ENCODE data around the gene SEPTIN10.
A peak's percentile ranks its signal among the peaks of the same experiment; 100 is the strongest.
"Not testable (repeated sequence)": the region's sequence is repeated elsewhere in the genome, so short reads cannot be mapped to it uniquely, and the experiment has no call there.

SEPTIN10 gene

DNA sequence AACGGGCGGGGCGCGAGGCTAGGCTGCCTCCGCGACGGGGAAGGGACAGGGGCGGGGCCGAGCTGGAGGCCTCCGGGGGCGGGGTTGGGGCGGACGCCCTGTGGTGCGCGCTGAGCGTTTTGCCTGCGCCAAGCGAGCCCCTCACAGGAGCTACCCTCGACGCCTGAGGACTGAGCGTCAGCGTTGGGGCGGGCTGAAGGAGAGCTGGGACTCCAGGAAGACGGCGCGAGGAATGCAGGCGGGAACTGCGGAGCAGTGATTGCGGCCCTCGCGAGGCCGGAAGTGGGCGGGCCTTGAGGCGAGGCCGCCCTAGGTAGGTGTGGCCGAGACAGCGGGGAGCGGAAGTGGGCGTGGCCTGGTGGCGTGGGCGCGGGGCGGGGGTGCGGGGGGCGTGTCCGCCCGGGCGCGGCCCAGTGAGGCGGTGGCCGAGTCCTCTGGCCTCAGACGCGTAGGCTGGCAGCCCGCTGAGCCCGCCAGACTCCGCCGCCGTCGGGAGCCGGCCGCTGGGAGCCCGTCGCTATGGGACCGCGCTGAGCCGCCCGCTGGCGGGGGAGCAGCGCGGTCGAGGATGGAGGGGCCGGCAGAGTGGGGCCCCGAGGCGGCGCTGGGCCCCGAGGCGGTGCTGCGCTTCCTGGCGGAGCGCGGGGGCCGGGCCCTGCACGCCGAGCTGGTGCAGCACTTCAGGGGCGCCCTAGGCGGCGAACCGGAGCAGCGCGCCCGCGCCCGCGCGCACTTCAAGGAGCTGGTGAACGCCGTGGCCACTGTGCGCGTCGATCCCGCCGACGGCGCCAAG is at the start of gene SEPTIN10, which contains the start of gene SOWAHC:
Gene SEPTIN10, minus strand, starts transcription at position 45 of the 793 bp plus-strand sequence. CDS start 139 bp downstream, outside the sequence.
Gene SOWAHC, plus strand, starts transcription at position 443 of the 793 bp plus-strand sequence. Its CDS starts 126 bp downstream, at position 569.
- peak; percentile 49 for DNase-seq (ENCODE audit: low read depth)

DNA sequence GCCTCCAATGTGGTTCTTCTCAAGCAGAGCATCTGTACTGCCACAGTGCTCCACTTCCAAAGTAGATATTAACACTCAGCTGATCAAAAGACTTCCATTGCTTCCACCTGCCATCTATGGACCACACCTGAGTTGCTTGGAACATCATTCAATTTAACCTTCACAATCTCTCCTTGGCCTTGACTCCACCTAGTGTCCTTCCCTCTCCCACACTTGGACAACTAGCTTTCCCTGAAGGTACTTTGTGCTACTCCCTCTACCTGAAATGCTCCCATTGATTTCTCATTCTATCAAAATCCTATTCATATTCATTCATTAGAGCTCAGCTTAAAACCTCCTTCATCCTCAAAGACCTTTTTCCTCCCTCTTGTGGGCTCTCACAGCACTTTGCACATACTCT is 49.1 kb upstream of the SEPTIN10 start:
- no peak for DNase-seq (ENCODE audit: low read depth)

DNA sequence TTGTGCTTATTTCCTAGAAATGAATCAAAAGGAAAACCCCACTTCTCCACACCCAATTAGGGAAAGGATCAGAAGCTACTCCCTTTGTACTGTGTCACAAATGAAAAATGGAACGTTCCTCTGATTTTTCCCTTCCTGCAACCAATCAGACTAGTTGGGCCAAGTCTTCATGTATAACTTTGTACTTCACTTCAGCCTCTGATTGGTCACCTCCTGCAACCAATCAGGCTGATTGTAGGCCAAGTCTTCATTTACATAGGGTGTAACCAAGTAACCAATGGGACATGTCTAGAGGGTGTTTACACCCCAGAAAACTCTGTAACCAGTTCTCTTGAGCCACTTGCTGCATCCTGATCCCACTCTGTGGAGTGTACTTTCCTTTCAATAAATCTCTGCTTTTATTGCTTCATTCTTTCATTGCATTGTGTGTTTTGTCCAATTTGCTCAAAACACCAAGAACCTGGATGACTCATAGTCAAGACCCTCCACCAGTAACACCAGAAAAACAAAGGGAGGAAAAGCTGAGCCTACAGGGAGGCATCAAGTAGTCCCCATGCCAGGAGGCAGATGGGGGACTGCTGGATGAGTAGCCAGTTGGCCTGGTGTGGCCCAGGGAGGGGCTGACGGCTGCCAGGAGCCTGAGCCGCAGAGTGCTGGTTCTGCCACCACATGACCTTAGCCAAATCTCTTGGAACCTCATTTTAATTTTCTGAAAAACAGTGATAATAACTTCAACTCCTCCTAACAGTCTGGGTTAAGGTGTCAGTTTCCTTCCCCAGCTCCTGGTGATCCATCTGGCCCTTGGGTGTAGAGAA is 46.5 kb upstream of the SEPTIN10 start:
- DNase-seq (ENCODE audit: low read depth), result no peak

DNA sequence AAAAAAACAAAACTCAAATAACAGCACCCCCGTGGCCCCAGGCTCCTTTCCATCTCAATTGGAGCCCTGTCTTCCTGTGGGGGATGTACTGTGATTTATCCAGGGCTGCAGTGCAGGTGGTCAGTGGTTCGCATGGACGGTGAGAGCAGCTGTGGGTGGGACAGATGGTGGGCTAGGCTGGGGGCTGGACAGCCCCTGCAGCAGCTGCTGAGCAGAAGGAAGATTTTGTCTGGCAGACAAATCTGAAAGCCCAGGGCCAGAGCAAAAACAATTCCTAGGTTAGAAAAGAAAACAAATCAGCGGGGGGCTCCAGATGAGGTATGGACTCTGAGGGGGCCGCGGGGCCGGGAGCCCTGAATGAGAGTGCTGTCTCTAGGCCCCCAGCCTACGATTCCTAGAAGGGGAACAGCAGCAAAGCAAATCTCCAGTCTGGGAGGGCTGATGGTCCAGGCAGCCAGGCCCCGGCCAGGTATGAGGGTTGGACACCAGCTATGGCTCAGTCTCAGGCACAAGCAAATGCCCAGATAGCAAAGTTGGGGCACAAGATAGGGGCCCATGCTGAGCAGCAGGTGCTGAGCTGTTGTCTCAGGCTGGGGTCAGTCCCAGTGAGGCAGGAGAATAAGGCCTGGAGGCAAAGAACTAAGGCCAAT is 45.8 kb upstream of the SEPTIN10 start:
- DNase-seq (ENCODE audit: low read depth), result no peak

DNA sequence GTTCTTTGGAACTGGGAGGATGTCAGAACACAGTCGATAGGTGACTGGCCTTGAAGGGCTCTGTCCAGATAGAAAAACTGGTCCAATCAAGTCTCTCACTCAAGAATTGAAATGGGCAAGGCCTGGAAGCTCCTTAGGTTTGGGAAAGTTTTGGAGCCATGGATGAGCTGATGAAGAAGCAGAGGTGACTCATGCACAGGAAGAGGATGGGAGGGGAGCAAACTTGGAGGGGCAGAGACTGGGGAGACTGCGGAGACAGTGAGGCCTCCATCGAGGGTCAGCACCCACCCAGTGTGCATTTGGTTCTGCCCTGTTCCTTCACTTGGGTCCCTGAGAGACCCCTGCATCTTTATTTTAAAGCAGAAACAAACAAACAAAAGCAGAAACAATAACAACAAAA is 41.5 kb upstream of the SEPTIN10 start:
- DNase-seq (ENCODE audit: low read depth), result no peak

DNA sequence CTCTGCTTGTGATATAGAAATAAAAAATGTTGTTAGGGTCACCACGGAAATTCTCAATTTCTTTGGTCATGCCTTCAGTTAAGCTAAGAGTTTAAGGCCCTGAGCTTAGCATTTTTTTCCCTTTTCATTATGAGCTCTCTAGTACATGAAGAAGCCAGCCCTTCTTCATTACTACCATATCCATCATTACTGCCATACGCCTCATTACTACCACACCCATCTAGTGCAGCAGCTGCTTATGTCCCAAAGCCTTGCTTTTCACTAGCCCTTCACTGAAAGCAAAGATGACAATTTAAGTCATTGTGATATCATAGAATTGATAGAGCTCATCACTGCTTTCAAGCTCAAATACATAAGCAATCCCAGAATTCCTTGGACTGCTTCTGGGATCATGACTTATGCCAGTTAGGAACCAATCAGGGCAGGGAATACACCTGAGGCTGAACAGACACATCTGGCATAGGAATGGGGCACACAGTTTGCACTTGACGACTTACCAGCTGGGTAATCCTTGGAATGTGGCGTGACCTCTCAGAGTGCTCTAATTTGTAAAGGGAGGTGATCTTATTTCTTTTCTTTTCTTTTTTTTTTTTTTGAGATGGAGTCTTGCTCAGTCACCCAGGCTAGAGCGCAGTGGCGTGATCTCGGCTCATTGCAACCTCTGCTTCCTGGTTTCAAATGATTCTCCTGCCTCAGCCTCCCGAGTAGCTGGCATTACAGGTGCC is 40.7 kb upstream of the SEPTIN10 start:
- DNase-seq (ENCODE audit: low read depth), result no peak

DNA sequence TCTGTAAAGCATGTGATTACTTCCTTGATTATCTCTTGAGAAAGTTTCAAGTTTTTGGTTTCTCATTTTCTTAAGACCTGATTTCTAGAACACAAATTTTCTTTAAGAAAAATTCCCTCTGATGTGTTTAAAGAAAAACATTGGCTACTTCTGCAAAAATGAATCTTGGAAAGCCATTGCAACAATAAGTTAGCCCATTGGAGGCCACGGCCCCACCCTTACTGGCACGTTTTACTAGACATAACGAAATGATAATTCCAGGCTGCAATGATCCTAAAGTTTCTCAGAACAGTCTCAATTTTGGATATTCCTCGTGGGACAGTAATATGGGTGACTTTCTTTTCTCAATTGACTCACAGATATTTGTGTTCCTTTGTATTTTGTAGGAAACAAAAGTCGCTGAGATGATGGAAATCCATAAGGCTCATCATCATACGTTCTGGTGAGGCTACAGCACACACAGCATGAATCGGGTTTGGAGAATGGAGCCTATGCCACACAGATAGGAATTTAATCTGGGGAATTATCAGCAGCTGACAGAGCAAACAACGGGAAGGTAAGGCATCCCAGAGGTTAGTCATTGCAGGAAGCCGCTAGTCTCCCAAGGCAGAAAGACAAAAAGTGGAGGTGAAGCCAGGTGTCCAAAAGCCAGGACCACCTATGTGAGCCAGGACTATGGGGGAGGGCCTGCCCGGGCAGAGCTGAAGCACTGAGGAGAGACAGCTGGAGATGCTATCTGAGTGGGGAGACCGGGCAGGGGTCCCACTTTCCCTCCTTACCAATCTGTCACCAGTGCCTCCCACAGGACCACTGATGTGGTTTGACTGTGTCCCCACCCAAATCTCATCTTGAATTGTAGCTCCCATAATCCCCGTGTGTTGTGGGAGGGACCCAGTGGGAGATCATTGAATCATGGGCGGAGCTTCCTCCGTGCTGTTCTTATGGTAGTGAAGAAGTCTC is 36.2 kb upstream of the SEPTIN10 start:
- DNase-seq (ENCODE audit: low read depth), result no peak

DNA sequence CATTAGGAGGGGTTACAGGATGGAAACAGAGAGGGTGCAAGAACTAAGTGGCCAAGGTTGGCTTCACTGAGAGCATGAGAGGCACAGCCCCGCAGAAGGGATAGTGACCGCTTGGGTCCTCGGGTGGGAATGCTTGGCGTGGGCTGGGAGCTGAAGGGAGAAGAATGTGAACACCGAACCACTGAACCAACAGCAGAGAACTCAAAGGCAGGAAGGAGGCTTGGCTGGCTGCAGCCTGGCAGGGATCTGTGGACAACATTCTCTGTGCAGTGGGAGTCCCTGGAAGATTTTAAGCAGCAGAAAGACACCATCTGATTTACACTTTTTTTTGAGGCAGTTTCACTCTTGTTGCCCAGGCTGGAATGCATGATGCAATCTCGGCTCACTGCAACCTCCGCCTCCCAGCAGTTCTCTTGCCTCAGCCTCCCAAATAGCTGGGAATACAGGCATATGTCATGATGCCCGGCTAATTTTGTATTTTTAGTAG is 34.3 kb upstream of the SEPTIN10 start:
- no peak for DNase-seq (ENCODE audit: low read depth)

DNA sequence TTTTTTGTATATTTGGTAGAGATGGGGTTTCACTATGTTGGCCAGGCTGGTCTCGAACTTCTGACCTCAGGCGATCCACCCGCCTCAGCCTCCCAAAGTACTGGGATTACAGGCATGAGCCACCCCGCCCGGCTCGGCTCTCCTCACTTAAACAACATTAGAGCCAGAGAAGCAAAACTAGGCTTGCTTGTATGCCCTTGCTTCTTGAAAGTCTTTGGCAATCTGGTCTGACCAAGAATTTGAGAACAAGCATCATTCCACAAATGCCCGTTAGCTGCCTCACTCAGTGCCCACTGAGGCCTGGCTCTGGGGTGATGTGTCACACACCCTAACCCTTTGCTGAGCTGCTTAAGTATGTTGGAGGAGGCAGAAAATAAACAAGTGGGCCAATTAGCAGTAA is 33.9 kb upstream of the SEPTIN10 start:
- DNase-seq (ENCODE audit: low read depth), result no peak

DNA sequence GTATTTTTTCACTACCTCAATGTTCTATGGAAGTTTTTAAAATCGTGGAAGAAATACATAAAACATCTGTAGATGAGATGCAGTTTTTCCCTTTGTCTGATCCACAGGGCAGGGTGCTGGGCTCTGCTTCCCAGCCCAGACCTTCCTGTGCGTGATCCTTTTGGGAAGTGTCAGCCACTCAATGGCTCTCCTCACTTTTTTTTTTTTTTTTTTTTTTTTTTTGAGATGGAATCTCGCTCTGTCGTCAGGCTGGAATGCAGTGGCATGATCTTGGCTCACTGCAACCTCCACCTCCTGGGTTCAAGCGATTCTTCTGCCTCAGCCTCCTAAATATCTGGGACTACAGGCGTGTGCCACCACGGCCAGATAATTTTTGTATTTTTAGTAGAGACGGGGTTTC is 33.2 kb upstream of the SEPTIN10 start:
- no peak for DNase-seq (ENCODE audit: low read depth)

DNA sequence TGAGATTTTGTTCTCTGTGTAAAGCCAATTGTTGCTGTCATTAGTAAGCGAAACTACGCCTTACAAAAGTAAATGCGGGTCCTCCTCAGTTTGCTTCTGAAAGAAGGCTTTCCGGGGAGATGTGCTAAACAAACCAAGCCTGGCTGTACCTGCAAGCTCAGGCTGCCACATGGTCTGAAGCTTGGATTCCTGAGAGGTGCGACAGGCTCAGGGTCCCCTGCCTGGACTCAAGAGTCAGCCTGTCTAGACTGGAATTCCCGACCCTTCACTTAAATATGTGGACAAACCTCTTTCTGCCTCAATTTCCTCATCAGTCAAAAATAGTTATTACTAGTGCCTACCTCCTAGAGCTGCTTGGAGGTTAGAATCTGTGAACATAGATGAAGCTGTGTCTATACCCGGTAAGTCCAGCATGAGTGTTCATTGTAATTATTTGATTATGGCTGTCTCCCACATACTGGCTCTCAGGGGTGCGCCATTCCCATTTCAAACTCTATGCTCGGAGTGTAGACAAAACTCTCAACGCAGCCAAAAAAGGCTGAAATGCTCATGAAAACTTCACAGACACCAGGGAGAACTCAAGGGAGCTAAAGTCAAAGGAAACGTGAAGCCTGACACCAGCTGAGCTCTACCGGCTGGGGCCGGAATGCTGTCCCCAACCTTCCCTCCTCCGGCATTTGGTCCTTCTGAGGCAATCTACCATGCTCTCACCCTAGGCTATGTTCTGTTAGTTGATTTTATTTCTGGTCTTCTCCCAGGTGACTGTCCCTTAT is 31.8 kb upstream of the SEPTIN10 start:
- no peak for DNase-seq (ENCODE audit: low read depth)

DNA sequence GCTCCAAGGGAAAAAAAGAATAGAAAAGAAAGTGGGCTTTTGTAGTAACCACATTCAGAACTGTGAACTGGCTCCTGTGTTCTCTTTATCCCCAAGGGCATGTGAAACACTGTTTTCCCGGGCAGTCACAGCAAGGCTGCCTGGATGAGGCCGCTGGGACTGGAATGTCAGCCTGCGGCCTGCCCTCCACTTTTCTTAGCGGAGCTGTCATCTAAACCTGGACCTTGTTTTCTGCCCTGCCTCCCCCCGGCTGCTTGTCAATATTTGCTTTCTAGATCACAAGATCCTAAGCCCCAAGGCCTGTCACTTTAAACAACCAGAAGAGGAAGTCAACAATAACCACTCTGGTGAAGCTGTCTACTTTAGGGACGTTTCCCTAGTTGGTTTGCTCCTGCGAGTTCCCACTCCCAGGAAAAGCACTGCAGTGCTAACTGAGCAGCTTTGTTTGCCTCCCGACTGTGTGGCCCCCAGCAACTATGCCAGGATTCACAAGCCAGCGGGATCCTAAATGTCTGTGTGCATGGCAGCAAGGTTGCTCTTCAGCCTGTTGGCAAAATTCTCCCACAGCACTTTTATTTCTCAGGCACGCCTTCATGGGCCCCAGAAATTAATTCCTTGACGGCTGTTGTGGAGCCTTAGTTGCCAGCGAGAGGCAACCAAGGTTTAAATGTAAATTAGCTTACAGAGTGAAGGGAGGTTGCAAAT is 31.0 kb upstream of the SEPTIN10 start:
- DNase-seq (ENCODE audit: low read depth), result no peak

DNA sequence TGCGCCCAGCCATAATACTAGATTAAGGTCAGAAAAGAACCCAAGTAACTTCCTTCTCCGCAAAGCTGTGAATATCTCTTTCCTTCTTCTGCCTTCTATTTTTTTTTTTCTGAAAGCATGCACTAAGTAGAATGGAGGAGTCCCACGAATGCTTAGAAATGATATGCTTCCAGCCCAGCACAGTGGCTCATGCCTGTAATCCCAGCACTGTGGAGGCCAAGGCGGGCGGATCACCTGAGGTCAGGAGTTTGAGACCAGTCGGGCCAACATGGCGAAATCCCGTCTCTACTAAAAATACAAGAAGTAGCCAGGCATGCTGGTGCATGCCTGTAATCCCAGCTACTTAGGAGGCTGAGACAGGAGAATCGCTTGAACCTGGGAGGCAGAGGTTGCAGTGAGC is 26.2 kb upstream of the SEPTIN10 start:
- DNase-seq (ENCODE audit: low read depth), result not testable (repeated sequence)

DNA sequence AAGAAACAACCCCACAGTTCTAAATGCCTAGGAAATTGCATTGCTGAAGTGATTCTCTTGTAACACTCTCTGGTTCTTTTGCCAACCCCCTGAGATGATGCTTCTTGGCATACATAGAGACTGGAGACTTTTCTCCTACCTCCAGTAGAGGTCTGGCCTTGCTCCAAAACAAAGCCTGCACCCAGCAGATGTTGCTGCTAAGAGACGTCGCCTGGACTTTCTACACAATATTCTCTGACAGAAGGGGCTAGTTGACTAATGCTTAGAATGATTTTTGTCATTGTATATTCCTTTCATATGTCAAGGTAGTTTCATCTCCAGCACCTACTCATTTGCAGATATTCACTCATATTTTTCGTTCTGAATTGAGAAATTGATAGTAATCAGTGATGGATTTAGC is 25.0 kb upstream of the SEPTIN10 start:
- DNase-seq (ENCODE audit: low read depth), result no peak

DNA sequence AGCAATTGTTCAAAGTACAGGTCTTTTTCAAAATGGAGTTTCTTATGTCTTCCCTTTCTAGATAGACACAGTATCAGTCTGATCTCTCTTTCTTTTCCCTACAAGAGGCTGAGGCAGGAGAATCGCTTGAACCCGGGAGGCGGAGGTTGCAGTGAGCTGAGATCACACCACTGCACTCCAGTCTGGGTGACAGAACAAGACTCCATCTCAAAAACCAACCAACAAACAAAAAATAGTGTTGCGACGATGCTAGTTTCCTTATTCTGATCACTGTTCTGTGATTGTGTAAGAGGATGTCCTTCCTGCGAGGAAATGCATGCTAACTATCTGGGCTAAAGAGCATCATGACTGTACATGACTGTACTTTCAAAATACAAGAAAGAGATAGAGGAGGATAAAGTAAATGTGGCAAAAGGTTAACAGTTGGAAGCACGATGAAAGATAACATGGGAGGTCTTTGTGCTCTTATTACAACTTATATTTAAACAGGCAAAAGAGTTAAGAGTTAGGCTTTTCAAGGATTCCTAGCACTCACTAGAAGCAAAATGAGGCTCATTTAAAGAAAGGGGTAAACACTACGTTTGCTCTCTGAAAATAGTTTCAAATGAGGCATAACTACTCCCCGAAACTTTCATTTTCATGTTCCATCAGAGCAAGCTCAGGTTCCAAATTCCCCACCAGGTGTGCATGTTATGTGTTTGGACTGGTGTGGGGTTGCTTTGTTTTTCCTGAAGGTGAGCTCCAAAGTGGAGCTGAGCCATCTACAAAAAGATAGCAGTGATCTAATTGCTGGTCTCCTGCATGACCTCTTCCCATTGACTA is 24.2 kb upstream of the SEPTIN10 start:
- no peak for DNase-seq (ENCODE audit: low read depth)

DNA sequence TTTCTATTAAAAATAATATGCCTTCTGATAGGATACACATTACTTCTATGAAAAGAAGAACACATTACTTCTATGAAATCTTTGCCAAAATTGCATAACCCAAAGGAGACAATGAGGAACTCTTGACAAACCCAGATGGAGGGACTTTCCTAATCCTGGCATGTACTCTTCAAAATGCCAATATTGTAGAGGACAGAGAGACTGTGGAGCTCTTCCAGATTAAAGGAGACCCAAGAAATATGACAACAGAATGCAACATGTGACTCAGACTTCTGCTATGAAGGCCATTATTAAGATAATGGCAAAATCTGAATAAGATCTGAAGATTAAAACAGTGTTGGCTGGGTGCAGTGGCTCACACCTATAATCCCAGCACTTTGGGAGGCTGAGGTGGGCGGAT is 22.6 kb upstream of the SEPTIN10 start:
- no peak for DNase-seq (ENCODE audit: low read depth)

DNA sequence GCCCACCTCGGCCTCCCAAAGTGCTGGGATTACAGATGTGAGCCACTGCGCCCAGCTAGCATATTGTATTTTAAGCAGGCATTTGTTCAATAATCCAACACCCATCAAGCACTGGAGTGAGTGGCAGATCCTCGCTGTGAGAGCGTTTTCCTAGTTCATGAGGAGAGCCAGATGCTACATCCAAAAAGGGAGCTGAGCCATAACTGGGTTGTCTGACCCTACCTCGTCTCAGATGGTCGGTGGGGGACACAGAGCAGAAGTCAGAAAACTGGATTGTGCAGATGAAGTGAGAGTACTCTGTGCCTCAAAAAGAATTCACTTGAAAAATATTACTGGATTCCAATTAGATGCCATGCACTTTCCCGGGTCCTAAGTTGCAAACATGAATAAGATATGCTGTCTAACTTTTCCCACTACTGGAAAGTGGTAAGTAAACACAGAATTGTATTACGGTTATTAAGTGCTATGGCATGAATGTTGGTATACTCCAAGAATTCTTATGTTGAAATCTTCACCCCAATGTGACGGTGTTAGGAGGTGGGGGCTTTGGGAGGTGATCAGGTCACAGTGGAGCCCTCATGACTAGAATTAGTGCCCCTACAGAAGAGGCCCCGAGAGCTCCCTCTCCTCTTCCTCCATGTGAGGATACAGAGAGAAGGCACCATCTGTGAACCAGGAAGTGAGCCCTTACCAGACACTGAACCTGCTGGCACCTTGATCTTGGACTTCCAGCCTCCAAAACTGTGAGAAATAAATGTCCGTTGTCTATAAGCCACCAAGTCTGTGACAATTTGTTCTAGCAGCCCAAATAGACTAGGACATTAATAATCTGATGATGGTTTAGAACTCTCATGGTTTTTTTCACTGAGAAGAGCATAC is 21.9 kb upstream of the SEPTIN10 start:
- DNase-seq (ENCODE audit: low read depth), result no peak
